GM18858 (cell line): Measurements from ENCODE around the gene SPATA17.
"Not testable (repeated sequence)": the region's sequence is repeated elsewhere in the genome, so short reads cannot be mapped to it uniquely, and the experiment has no call there.

Experiments used
- ATAC-seq: cut with Tn5 transposase; IDR thresholded peaks from one replicate; pipeline ENCODE4 v1.9.1; 2021; ENCODE audit not compliant: unreplicated experiment

SPATA17 gene

DNA sequence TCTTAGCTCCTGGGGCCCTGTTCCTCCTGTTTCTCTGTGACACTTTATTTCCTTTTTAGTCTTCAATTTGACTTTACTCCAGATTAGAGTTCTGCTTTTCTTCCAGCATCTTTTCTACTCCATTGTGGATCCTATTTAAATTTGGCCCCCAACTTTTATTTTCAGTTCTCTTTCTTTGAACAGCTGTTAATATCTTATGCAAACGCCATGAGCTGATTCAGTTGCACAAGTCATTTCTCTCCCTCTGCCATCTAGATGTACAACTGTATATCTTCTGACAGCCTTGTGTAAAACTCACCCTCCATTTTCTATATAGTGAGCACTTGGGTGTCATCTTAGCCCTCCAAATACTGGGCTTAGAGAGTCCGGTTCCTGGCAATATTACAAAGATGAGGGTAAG lies 42.2 kb downstream of the SPATA17 start:
- ATAC-seq, result no peak

DNA sequence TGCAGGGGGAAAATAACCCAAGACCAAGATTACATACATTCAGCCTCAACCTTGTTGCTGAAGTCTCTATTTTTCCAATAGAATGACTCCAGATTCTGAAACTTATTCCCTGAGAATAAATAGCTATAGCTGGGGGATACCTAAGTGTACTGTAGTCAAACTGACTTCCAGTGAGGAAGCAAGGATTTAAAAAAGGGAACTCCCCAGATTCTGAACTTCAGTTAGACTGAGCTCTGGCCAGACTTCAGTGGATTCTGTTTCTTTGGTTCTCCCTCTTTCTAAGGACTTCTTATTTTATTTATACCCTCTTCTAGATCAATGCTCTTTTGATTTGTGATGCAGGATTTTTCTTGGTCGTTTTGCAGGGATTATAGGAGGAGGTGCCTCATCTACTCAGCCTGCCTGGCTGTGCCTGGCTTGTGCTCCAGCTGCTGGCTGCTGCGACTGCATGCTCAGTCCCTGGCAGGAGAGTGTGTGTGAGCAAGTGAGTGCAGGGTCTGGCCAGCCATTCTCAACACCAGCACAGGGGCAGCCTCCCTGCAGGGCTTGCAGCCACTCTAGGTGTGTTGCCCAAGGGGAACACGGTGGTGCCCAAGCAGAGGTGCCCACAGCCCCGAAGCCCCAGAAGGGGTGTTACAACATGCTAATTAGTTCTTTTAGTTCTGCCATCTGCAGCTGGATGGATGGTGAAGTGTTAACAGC lies 43.0 kb downstream of the SPATA17 start:
- ATAC-seq, result no peak

DNA sequence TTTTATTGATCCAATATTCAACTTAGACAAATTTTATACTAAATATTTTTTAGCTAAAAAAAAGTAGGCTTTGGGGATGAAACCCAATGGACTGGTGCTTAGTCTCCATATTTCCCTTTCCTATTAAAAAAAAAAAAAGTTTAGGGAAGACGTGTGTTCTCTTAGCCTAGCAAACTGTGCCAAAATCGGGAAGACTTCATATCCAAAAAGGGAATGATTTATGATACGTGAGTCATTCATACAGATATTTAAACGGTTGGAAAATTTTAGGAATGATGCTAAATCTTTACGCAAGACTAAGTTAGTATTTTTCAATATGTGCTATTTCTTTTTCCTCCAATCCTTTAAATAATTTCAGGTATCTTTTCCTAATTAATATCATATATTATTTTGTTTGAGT lies 50.7 kb downstream of the SPATA17 start:
- ATAC-seq, result no peak

DNA sequence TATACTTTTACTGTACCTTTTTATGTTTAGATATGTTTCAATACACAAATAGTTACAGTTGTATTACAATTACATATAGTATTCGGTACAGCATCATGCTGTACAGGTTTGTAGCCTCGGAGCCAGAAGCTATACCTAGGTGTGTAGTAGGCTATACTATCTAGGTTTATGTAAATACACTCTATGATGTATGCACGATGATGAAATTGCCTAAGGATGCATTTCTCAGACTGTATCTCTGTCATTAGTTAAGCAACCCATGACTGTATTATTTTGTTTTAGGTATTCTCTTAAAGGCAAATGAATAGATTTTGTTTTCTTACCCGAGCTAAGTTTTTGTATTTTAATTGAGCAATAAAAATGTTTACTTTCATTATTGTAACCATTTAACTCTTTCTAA lies 56.4 kb downstream of the SPATA17 start:
- ATAC-seq, result no peak

DNA sequence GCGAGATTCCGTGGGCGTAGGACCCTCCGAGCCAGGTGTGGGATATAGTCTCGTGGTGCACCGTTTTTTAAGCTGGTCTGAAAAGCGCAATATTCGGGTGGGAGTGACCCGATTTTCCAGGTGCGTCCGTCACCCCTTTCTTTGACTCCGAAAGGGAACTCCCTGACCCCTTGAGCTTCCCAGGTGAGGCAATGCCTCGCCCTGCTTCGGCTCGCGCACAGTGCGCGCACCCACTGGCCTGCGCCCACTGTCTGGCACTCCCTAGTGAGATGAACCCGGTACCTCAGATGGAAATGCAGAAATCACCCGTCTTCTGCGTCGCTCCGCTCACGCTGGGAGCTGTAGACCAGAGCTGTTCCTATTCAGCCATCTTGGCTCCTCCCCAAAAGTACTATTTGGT lies 65.0 kb downstream of the SPATA17 start:
- ATAC-seq, result not testable (repeated sequence)

DNA sequence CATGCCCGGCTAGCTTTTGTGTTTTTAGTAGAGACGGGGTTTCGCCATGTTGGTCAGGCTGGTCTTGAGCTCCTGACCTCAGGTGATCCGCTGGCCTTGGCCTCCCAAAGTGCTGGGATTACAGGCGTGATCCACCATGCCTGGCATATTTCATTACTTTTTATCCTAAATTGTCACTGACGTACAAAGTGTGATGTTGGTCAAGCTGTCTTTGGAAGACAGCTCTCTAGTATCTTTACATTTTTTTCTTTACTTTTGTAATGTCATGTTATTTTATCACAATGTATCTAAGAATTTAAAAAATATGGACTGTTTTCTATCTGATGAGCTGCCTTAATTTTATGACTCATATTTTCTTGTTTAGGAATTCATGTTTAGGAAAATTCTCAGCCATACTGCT lies 72.2 kb downstream of the SPATA17 start:
- ATAC-seq, result no peak

DNA sequence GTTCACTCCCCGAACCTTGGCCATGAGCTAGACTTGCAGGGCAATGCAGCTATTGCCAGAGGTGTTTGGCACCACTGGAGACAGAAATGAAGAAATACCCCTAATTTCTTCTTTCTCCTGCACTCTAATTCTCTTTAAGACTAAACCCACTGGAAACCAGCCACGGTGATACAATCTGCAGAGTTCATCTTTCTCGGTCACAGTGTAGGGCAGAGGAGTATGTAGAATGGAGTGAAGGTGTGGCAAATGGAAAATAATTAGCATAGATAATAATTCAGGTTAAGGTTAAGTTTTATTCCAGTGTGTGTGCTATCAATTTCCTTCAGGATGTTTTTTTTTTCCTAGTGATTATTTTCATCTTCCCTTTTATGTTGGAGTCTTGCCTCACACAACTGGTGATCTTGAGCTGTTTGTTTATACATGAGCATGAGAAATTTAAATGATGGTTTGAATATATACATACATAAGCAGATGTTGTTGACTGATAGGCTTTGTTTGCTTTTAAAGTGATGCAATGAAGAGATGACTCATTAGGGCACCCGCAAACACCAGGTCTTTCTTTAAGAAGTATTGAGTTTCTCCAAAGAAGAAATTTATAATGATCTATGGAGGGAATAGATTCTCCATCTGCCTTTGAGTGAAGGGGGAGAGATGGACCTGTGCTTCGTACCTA lies 81.9 kb downstream of the SPATA17 start:
- ATAC-seq, result no peak

DNA sequence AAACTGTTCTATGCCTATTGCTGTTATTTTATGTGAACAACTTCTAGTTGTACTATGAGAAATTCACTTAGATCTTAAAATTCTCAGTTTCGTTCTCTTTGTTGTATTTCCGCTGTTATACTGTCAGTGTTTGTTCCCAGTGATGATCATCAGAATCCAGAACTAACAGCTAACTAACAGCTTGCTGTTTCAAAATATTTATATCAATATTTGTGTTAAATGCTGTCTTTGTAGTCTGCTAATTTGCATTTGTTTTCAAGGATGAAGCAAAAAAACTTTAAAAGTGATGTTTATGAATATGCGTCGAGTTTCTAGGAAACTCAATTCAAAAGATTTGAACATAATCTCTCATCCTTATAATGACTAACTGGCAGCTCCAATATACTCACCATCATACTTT lies 84.5 kb downstream of the SPATA17 start:
- ATAC-seq, result no peak

DNA sequence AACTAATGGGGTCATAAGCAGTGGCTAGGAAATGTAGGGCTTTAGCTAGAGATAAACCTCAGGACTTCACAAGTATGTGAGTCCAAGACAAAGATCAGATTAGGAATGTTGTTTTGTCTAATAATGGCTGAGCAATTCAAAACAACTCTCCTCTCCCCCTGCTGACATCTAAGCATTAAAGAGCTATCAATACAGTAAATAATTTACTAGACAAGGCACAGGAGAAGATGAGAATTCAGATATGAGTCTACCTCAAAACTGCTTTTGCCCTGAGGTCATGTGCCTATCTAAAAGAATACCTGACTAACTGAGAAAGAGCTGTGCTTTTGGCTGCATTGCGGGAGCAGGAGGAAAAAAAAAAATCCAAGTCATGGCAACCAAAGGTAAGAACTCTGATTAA lies 86.8 kb downstream of the SPATA17 start:
- ATAC-seq, result no peak

DNA sequence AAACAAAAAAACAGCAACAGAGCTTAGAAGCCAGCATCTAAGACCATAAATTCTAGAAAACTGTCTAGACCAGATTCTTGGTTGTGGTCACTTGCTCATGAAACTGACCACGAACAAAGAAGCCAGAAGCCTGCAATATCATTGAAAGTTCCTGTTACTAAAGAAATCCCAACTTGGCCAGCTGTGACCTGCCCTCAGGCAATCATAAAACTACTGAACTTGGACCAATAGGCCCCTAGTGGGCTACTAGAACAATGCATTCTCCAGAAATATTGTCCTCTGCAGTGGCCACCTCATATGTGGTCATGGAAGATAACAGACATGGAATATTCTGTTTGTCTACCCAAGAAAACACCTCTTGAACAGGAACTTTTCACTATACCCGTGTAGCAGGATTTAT lies 87.7 kb downstream of the SPATA17 start:
- ATAC-seq, result no peak

DNA sequence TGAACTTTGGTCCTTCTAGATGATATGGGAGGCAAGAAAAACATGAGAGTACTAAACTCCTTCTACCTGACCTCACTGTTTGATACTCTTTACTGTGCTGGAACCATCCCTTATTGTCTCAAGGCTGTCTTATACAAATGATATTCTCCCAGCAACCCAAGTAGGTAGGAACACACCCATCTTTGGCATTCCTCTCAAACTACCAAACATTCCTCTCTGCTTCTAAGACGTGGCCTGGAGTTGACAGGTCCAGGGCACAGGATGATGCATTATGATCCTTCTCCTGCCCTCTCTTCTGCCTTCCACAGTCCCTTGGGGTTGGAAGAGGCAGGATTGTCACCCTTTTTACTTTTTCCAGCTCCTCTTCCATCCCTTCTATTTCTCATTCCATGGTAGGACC lies 90.5 kb downstream of the SPATA17 start:
- no peak for ATAC-seq

DNA sequence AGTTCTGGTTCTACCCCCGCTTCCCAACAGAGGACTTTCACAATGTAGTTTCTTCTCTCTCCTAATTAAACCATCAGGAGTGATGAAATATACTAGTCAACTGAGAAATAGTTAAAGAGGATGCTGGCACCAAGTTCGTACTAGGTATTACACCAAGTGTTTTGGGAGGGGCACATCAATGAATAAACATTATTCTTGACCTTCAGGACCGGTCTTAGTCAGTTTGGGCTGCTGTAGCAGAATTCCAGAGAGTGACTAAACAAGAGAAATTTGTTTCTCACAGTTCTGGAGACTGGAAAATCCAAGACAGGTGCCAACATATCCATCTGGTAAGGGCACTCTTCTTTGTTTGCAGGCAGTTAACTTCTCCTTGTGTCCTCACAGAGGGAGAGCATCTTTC lies 103.8 kb downstream of the SPATA17 start:
- no peak for ATAC-seq

DNA sequence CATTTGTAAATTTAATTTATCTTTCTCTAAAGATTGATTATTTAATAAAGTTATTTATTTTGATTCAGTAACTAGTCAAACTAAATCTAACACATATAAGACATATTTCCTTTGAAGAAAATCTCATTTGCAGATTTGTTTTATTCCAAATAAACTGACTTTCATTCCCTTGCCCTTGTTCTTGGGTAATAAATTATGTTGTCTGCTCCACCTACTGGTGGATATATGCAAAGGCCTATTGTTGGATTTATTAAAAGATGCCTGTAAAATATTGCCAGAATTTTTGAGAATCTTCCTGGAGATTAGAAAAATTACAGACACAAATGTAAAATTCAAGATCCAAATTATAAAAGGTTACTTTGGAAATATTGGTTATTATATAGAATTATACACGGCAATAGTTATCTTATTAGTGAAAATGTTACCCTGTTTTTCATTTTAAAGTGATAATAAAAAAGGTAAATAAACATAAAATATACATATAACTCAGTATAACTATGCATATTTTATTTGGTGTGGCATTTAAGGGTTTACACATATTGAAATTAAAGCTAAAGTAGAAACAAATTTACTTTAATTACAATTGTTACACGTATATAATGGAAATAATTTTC lies 116.1 kb downstream of the SPATA17 start:
- ATAC-seq, result no peak

DNA sequence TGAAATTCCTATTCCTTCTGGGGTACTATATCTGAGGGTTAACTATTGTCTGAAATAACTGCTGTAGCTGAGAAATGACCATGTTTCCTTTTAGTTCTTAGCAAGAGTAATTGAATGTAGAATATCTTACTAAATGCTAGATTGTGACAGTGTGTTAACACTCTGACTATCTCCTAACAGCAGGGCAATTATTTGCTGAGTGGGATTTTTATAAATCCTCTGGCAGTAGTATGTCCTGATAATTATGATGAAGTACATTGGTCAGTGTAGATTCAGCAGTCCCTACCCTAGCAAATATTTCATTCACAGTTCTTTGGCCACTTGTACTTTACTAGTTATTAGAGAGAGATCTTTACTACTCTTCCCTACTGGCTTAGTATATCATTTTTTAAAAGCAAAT lies 138.6 kb downstream of the SPATA17 start:
- ATAC-seq, result no peak

DNA sequence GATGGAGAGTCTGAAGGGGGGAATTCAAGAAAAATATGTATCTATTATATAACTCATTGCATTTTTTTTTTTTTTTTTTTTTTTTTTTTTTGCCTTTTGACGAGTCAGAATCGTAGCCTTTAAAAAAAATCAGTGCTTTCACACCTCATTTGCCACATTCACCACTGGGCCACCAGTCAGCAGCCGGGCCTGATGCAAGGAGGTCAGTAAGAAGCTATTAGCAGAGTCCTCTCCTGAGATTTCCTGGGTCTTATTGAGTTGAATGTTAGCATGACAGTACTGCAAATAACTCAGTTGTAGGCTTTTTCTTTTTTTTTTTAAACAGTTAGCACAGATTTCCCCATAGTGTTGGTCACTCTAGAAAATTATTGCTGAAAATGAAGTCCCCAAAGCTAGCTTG lies 139.8 kb downstream of the SPATA17 start:
- ATAC-seq, result no peak

DNA sequence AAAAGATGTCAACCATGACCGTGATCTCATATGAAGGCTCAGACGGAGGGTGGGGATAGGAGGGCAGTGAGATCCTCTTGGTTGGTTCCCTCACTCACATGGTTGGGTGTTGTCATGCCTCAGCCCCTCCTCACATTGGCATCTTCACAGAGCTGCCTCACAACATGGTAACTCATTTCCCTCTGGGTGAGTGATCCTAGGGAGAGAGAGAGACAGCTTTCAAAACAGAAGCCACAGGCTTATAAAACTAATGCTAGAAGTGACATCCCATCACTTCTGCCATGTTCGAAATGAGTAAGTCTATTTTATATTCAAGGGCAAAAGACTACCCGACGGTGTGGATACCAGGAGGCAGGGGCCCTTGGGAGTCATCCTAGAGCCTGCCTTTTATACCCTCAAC lies 145.5 kb downstream of the SPATA17 start:
- no peak for ATAC-seq

DNA sequence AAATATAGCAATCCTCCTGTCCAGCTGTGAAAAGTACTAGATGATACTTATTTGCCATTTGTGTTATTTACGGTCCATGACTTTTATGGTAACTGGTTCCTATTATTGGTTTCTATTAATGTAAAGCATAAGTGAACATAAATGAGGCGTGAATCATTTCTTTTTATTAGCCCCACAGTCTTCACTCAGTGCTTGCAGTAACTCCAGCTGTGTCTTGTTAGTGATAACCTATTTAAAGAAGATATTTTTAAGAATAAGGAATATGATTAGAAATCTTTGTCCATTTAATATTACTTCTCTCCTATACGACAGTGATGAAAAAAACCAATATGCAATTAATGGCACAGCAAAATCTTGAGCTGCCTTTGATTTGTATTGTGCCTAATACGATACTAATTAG lies 149.9 kb downstream of the SPATA17 start:
- no peak for ATAC-seq

DNA sequence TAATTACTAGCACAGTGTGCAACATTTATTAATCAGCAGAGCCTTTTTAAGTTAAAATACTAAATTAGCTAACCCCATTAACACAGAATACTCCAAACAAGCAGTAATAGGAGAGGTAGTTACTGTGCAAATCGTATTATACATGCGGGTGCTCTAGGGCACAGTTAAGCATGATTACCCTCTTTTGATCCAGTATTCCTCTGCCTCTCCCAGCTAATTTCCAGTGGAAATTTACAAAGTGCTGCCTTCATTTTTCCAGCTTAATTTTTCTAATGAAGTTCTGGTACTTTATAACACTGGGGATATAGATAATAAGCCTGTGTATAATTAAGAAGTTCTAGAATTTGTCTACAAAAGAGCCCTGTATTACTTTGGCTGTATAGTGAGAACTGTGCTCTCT lies 159.9 kb downstream of the SPATA17 start:
- ATAC-seq, result no peak

DNA sequence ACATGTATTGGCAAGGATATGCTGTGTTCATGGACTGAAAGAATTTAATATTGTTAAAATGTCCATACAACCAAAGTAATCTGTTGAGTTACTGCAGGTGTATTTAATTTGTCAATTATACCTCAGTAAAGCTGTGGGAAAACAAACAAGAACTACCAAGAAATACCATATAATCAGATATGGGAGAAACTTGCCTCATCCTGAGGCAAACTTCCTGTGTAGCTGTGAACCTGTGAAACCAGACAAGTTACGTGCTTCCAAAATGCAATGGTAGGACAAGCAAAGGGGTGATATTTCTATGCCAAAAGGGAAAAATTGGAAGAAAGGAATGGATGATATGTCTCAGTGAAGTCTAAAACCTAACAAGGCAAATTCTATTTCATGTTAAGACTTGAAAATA lies 174.6 kb downstream of the SPATA17 start:
- no peak for ATAC-seq

DNA sequence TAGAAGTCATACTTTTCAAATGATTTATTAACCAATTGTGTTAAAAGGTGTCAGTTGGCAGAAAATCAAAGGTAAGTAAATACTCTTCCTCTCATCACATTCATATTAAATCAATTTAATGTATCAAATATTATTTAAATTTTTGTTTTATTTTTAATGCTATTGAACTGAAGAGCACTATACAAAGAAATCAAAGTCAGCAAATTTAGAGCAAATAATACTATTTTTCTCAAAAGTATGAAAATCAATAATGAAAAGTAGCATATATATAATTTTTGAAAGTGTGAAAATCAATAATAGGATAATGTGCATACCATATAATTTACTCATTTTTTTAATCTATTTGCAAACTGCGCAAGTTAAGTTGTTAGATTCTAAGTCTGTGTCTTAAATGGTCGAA lies 181.0 kb downstream of the SPATA17 start:
- no peak for ATAC-seq

DNA sequence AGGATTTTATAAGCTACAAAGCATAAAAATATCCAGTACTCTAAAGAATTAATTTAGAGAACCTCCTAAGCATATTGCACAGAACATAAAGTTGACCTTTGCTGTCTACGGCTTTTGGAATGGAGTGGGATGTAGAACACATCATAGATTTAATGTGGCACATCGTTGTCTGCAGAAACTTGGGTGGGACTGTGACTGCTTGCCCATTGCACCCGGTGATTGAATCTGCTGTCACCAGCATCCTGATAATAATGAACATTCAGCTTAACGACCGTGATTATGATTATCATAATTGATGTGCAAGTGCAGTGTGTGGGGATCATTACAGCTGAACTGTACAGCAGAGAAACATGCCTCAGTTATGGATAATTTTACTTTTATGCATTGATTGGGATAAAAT lies 181.9 kb downstream of the SPATA17 start:
- ATAC-seq, result no peak

DNA sequence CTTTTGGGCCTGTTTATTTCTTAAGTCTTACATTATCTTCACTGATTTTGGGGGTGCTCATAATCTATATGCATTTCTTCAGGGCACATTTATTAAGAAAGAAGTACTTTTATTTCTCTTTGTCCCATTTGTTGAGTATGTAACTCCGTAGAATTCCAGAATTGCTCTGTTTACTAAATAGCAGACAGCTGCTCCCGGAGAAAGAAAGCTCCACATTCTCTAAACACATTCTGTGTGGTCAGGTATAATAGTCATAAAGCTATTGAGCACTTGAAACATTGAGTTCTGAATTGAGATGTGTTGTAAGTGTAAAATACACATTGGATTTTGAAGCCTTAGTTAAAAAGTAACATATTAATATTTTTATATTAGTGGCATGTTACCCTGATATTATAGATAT lies 206.5 kb downstream of the SPATA17 start:
- ATAC-seq, result no peak

DNA sequence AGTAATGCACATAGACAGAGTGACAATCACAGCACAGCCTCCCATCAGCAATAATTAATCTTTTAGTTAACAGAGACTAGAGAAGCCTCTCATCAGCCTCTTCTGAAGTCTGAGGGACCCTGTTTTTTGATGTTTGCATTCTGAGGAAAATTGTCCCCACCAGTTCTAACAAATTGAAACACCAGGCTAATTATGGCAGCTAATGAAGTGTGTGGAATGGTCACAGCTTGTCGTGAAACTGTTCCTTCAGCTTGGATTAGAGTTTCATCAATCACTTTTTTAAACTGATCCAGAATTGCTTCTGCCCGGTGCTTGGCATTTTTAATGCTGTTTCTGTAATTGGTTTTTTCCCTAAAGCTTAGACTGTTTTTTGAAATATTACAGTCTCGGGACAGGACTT lies 208.0 kb downstream of the SPATA17 start:
- ATAC-seq, result no peak
